SK-N-SH treated with all-trans-retinoic acid at 6 μM for 48 hours (cell line): ENCODE measurements around the gene MYH7B.

Experiments
- ARNTL ChIP-seq: fragments of 450-650 bp; formaldehyde crosslinking; IDR thresholded peaks from 2 replicates; pipeline ENCODE4 v1.5.0; 2020; ENCODE audit warnings: low read depth, mild to moderate bottlenecking, moderate library complexity, borderline replicate concordance
- CREB5 ChIP-seq: fragments of 250-450 bp; sonication (Bioruptor Pico); IDR thresholded peaks from 2 replicates; pipeline ENCODE4 v1.5.1; 2020; ENCODE audit warnings: low read depth, mild to moderate bottlenecking, moderate library complexity
- ESRRG ChIP-seq: fragments of 250-450 bp; sonication (Bioruptor Pico); IDR thresholded peaks from 2 replicates; pipeline ENCODE4 v1.6.1; 2021; ENCODE audit warnings: mild to moderate bottlenecking
- ZNF565 ChIP-seq: fragments of 450-650 bp; formaldehyde crosslinking; conservative IDR thresholded peaks from 2 replicates; pipeline ENCODE4 v1.5.0; 2020; ENCODE audit warnings: low read depth, mild to moderate bottlenecking, moderate library complexity

GRCh38 chr20:34998331-34998950, 42.8 kb downstream of the MYH7B start:
- TF ChIP-seq ZNF565 (no peak), ESRRG (no peak), CREB5 (CRISPR knock-in tag) (no peak), ARNTL (CRISPR knock-in tag) (no peak)
